Loucy (cell line): ENCODE data around the gene HOXC11.

ENCODE experiments used
- H2AFZ ChIP-seq: fragments of 200-600 bp; sonication (generic); 2 replicates; pipeline ENCODE4 v1.6.0; 2016; ENCODE audit warnings: antibody characterized with exemption, mild to moderate bottlenecking, low read length, moderate library complexity
- H3F3A ChIP-seq: fragments of 200-600 bp; 2 replicates; pipeline ENCODE4 v1.6.0; 2016; ENCODE audit warnings: antibody characterized with exemption, low read depth, mild to moderate bottlenecking
- H3K27me3 ChIP-seq: fragments of 200-600 bp; sonication (generic); 2 replicates; pipeline ENCODE4 v1.6.1; 2014; ENCODE audit warnings: low read length, mild to moderate bottlenecking; ENCODE audit not compliant: insufficient read depth, poor library complexity, severe bottlenecking
- H3K36me3 ChIP-seq: fragments of 200-600 bp; sonication (generic); 2 replicates; pipeline ENCODE4 v1.6.1; 2016; ENCODE audit warnings: low read length; ENCODE audit not compliant: insufficient read depth
- H3K4me1 ChIP-seq: fragments of 200-600 bp; sonication (generic); 2 replicates; pipeline ENCODE4 v1.5.1; 2014; ENCODE audit warnings: low read length, mild to moderate bottlenecking; ENCODE audit not compliant: insufficient read depth, poor library complexity, severe bottlenecking
- H3K4me2 ChIP-seq: fragments of 200-600 bp; sonication (generic); 2 replicates; pipeline ENCODE4 v1.6.0; 2014; ENCODE audit warnings: antibody characterized with exemption, low read length, low read depth, mild to moderate bottlenecking; ENCODE audit not compliant: poor library complexity, severe bottlenecking
- H3K4me3 ChIP-seq: fragments of 200-600 bp; sonication (generic); 2 replicates; pipeline ENCODE4 v1.5.1; 2014; ENCODE audit warnings: low read length, mild to moderate bottlenecking, mixed read lengths; ENCODE audit not compliant: poor library complexity, severe bottlenecking
- H3K79me2 ChIP-seq: fragments of 200-600 bp; sonication (generic); 2 replicates; pipeline ENCODE4 v1.6.1; 2014; ENCODE audit warnings: low read length; ENCODE audit not compliant: insufficient read depth
- H3K9ac ChIP-seq: fragments of 200-600 bp; sonication (generic); 2 replicates; pipeline ENCODE4 v1.6.0; 2014; ENCODE audit warnings: mild to moderate bottlenecking, low read depth, low read length, moderate library complexity; ENCODE audit not compliant: poor library complexity, severe bottlenecking
- H3K9me2 ChIP-seq: fragments of 200-600 bp; sonication (generic); replicated peaks from 2 replicates; pipeline ENCODE4 v1.6.1; 2016; ENCODE audit warnings: low read depth, low read length, mixed read lengths
- H3K9me3 ChIP-seq: fragments of 200-600 bp; sonication (generic); 2 replicates; pipeline ENCODE4 v1.6.1; 2014; ENCODE audit warnings: mild to moderate bottlenecking, antibody characterized with exemption, low read length, low read depth; ENCODE audit not compliant: insufficient read depth
- H4K20me1 ChIP-seq: fragments of 200-600 bp; sonication (generic); 2 replicates; pipeline ENCODE4 v1.6.0; 2014; ENCODE audit warnings: antibody characterized with exemption, low read length, mild to moderate bottlenecking; ENCODE audit not compliant: insufficient read depth, poor library complexity, severe bottlenecking
- CTCF ChIP-seq: fragments of 200-600 bp; sonication (generic); conservative IDR thresholded peaks from 2 replicates; pipeline ENCODE4 v1.5.1; 2014; ENCODE audit warnings: mild to moderate bottlenecking, antibody characterized with exemption, low read length
- EZH2phosphoT487 ChIP-seq: fragments of 200-600 bp; IDR thresholded peaks from 2 replicates; pipeline ENCODE4 v1.6.1; 2018; ENCODE audit warnings: antibody characterized with exemption, mild to moderate bottlenecking, moderate library complexity, borderline replicate concordance

HOXC11 gene

GRCh38 chr12:53994009-53994263 lies 21.0 kb downstream of the HOXC11 start:
- H3K4me3 ChIP-seq, result no peak overlapping the region
- peaks cover 4% of the 10 kb centered on the region for H4K20me1 ChIP-seq
- no peaks in the 10 kb centered on the region for H3K36me3 ChIP-seq
- H3K9me2 ChIP-seq, result no peaks in the 10 kb centered on the region
- peaks cover 65% of the 10 kb centered on the region for H3K4me1 ChIP-seq
- TF ChIP-seq EZH2phosphoT487, result no peak
- no peak for TF ChIP-seq CTCF
- no peaks in the 10 kb centered on the region for H3K9me3 ChIP-seq
- H3K4me2 ChIP-seq, result no peak overlapping the region
- no peaks in the 10 kb centered on the region for H3K27me3 ChIP-seq
- H3K79me2 ChIP-seq, result peaks cover 47% of the 10 kb centered on the region
- no peak overlapping the region for H3K9ac ChIP-seq
- H3F3A ChIP-seq, result no peaks in the 10 kb centered on the region
- no peak overlapping the region for H2AFZ ChIP-seq

- no peaks in the 10 kb centered on the region for H3K36me3 ChIP-seq
- TF ChIP-seq CTCF (no peak), EZH2phosphoT487 (no peak)
- no peaks in the 10 kb centered on the region for H3K9me3 ChIP-seq
- peak overlapping the region; percentile 82 for H3K4me3 ChIP-seq
- peaks cover 47% of the 10 kb centered on the region for H3K79me2 ChIP-seq
- peaks cover 61% of the 10 kb centered on the region for H3K4me1 ChIP-seq
- peak overlapping the region; percentile 84 for H3K4me2 ChIP-seq
- no peaks in the 10 kb centered on the region for H3K9me2 ChIP-seq
- H4K20me1 ChIP-seq, result peaks cover 4% of the 10 kb centered on the region
- H3K27me3 ChIP-seq, result no peaks in the 10 kb centered on the region
- H3F3A ChIP-seq, result no peaks in the 10 kb centered on the region
- no peak overlapping the region for H2AFZ ChIP-seq
- H3K9ac ChIP-seq, result peak overlapping the region; percentile 97
Measured at GRCh38 chr12:53994264-53995001, 21.5 kb downstream of the HOXC11 start.

- Histone ChIP-seq H3K4me1 (peaks cover 56% of the 10 kb centered on the region), H3K9me2 (no peaks in the 10 kb centered on the region), H3K79me2 (peaks cover 47% of the 10 kb centered on the region), H2AFZ (peak overlapping the region; percentile 78), H4K20me1 (peaks cover 4% of the 10 kb centered on the region), H3K4me3 (peak overlapping the region; percentile 82), H3K9me3 (no peaks in the 10 kb centered on the region), H3F3A (no peaks in the 10 kb centered on the region), H3K4me2 (peak overlapping the region; percentile 84), H3K27me3 (no peaks in the 10 kb centered on the region), H3K9ac (peak overlapping the region; percentile 97), H3K36me3 (no peaks in the 10 kb centered on the region)
- no peak for TF ChIP-seq CTCF
- no peak for TF ChIP-seq EZH2phosphoT487
Measured at GRCh38 chr12:53995002-53995377, 22.1 kb downstream of the HOXC11 start.
